ENCODE measurements around the gene IL16. TPM values are rescaled to one million over a fixed set of nuclear protein-coding genes. Genes with fewer than 3 reads are reported as not detected.

The IL16 gene
- total and polyA plus RNA-seq, 10 donors: 93.9 to 159 (median 128) TPM

GRCh38 chr15:81360491-81360890 lies 163.8 kb downstream of the IL16 start:
- peaks cover 0 to 23% (median 0%) of the 10 kb centered on the region in 6 donors for H3K36me3 ChIP-seq
- TF ChIP-seq, protein P1, sequence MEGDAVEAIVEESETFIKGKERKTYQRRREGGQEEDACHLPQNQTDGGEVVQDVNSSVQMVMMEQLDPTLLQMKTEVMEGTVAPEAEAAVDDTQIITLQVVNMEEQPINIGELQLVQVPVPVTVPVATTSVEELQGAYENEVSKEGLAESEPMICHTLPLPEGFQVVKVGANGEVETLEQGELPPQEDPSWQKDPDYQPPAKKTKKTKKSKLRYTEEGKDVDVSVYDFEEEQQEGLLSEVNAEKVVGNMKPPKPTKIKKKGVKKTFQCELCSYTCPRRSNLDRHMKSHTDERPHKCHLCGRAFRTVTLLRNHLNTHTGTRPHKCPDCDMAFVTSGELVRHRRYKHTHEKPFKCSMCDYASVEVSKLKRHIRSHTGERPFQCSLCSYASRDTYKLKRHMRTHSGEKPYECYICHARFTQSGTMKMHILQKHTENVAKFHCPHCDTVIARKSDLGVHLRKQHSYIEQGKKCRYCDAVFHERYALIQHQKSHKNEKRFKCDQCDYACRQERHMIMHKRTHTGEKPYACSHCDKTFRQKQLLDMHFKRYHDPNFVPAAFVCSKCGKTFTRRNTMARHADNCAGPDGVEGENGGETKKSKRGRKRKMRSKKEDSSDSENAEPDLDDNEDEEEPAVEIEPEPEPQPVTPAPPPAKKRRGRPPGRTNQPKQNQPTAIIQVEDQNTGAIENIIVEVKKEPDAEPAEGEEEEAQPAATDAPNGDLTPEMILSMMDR (IDR thresholded peaks at IDR 0.05 in 8 of 11, conservative IDR thresholded peaks at IDR 0.05 in 3 of 11): no peak
- no peak for TF ChIP-seq POLR2A (IDR thresholded peaks at IDR 0.05)
- no peak for TF ChIP-seq POLR2AphosphoS5 (IDR thresholded peaks at IDR 0.05)

GRCh38 chr15:81361891-81362290 lies 165.2 kb downstream of the IL16 start:
- Histone ChIP-seq H3K27ac (no peak overlapping the region), H3K27me3 (replicated peaks in 1 of 7) (no peaks in the 10 kb centered on the region), H3K36me3 (peaks cover 0 to 23% (median 0%) of the 10 kb centered on the region in 6 donors), H3K4me3 (no peak overlapping the region), H3K4me1 (no peaks in the 10 kb centered on the region), H3K9me3 (no peaks in the 10 kb centered on the region)
- DNase-seq: no peak
- TF ChIP-seq POLR2AphosphoS5 (IDR thresholded peaks at IDR 0.05) (no peak), POLR2A (IDR thresholded peaks at IDR 0.05) (no peak)
- TF ChIP-seq, protein P1 (IDR thresholded peaks at IDR 0.05 in 8 of 11, conservative IDR thresholded peaks at IDR 0.05 in 3 of 11): no peak
- intact Hi-C loops (cut with DNase I; ENCODE audit: low total_unique reads): no loop called here
- WGBS, 5 donors: 90 to 96% (median 95%) methylated on average over 7 of the region's 7 CpGs

More at GRCh38 chr15:81360491-81360890, 163.8 kb downstream of the IL16 start:
- DNase-seq: no peak
- Histone ChIP-seq H3K9me3 (no peaks in the 10 kb centered on the region), H3K4me1 (no peaks in the 10 kb centered on the region), H3K27ac (no peak overlapping the region), H3K4me3 (no peak overlapping the region), H3K27me3 (replicated peaks in 1 of 7) (no peaks in the 10 kb centered on the region)
- 88 to 93% (median 92%) methylated on average over 5 of the region's 5 CpGs for WGBS, 5 donors
- intact Hi-C loops (cut with DNase I; ENCODE audit: low total_unique reads): no loop called here

DNA sequence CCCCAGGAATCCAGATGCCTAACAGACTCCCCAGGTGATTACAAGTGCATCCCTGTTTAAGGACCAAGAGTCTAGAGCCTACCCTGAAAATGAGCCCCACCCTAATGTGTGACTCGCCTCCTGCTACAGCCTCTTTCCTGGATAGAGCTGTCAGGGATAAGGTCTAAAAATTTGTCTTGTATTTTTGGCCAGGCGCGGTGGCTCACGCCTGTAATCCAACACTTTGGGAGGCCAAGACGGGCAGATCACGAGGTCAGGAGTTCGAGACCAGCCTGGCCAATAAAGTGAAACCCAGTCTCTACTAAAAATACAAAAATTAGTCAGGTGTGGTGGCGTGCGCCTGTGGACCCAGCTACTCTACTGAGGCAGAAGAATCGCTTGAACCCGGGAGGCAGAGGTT lies 166.1 kb downstream of the IL16 start:
- no peak overlapping the region for H3K27ac ChIP-seq
- no peaks in the 10 kb centered on the region for H3K9me3 ChIP-seq
- TF ChIP-seq POLR2AphosphoS5 (IDR thresholded peaks at IDR 0.05) (no peak), POLR2A (IDR thresholded peaks at IDR 0.05) (no peak)
- TF ChIP-seq, protein P1 (IDR thresholded peaks at IDR 0.05 in 8 of 11, conservative IDR thresholded peaks at IDR 0.05 in 3 of 11): no peak
- H3K27me3 ChIP-seq (replicated peaks in 1 of 7): no peaks in the 10 kb centered on the region
- no peak for DNase-seq
- no peaks in the 10 kb centered on the region for H3K4me1 ChIP-seq
- H3K36me3 ChIP-seq: peaks cover 0 to 23% (median 0%) of the 10 kb centered on the region in 6 donors
- H3K4me3 ChIP-seq: no peak overlapping the region
- WGBS, 5 donors: 88 to 97% (median 91%) methylated on average over 11 of the region's 11 CpGs
- intact Hi-C loops (cut with DNase I; ENCODE audit: low total_unique reads): no loop called here

DNA sequence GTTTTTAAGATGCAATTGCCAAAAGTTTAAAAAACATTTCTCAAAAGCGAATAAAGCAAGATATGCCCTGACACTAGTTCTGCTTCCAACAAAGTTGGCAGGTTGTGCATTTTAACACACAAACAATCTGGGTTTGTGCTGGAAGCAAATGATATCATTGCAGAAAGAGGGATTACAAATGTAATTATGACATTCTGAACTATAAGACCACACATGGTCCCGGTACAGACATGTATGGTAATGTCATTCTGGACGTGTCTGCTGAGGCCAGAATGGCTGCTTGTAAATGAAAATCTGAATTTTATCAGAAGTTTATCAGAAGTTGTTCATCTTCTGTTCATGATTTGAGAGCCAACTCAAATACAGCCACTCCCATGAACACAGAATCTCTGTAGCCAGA lies 166.6 kb downstream of the IL16 start:
- no peak overlapping the region for H3K27ac ChIP-seq
- no peak overlapping the region for H3K4me3 ChIP-seq
- intact Hi-C loops (cut with DNase I; ENCODE audit: low total_unique reads): no loop called here
- no peaks in the 10 kb centered on the region for H3K27me3 ChIP-seq (replicated peaks in 1 of 7)
- H3K9me3 ChIP-seq: no peaks in the 10 kb centered on the region
- no peaks in the 10 kb centered on the region for H3K4me1 ChIP-seq
- DNase-seq: no peak
- WGBS, 5 donors: 86 to 94% (median 91%) methylated on average over 3 of the region's 3 CpGs
- no peak for TF ChIP-seq POLR2A (IDR thresholded peaks at IDR 0.05)
- TF ChIP-seq, protein P1 (IDR thresholded peaks at IDR 0.05 in 8 of 11, conservative IDR thresholded peaks at IDR 0.05 in 3 of 11): no peak
- TF ChIP-seq POLR2AphosphoS5 (IDR thresholded peaks at IDR 0.05): no peak
- peaks cover 0 to 23% (median 0%) of the 10 kb centered on the region in 6 donors for H3K36me3 ChIP-seq

Other genes with a start within 250 kb of the IL16 start
- gene MESD, start 207.1 kb upstream of the IL16 start, total RNA-seq: 10 to 100 TPM; 25.4 to 39.8 (median 29.1) TPM
- gene MESD, start 207.1 kb upstream of the IL16 start, polyA plus RNA-seq: 10 to 100 TPM in 2 of 3 donors, 1 to 10 TPM in 1; 8.5 to 13.1 (median 10.3) TPM
- 10 to 100 TPM; 22.7 to 53.3 (median 32.3) TPM for gene TLNRD1, start 196.0 kb upstream of the IL16 start, total RNA-seq
- gene TLNRD1, start 196.0 kb upstream of the IL16 start, polyA plus RNA-seq: 10 to 100 TPM in 1 of 3 donors, 1 to 10 TPM in 2; 6.2 to 14.1 (median 8.1) TPM
- 1 to 10 TPM in 2 of 7 donors, under 1 TPM in 2, not detected in 3; 0.20 to 2.0 (median 1.1) TPM for gene CFAP161, start 62.6 kb upstream of the IL16 start, total RNA-seq
- gene CFAP161, start 62.6 kb upstream of the IL16 start, polyA plus RNA-seq: under 1 TPM; 0.06 to 0.48 (median 0.11) TPM
- gene STARD5, start 127.3 kb downstream of the IL16 start, total RNA-seq: 10 to 100 TPM in 6 of 7 donors, 1 to 10 TPM in 1; 6.4 to 18.9 (median 11.6) TPM
- gene STARD5, start 127.3 kb downstream of the IL16 start, polyA plus RNA-seq: 10 to 100 TPM in 1 of 3 donors, 1 to 10 TPM in 2; 7.7 to 10.4 (median 9.0) TPM
- not detected for gene TMC3, start 177.3 kb downstream of the IL16 start, total RNA-seq
- not detected for gene TMC3, start 177.3 kb downstream of the IL16 start, polyA plus RNA-seq